Caco-2 (cell line): ENCODE measurements around the gene ESPL1. TPM values are rescaled to one million over a fixed set of nuclear protein-coding genes. Genes with fewer than 3 reads are reported as not detected.
A peak's percentile ranks its signal among the peaks of the same experiment; 100 is the strongest.

Experiments used
- BruUV-seq: library from RNA; stranded (reverse); fragments of 400-500 nt; replicated peaks from 2 replicates; lab custom pipeline; 2021; lab: Mats Ljungman, UMichigan
- CTCF ChIA-PET: fragments of 300-600 bp; sonication (Branson Sonifier 250); formaldehyde crosslinking; loops from one replicate; lab custom pipeline; 2022; ENCODE audit warnings: antibody characterized with exemption; lab: Charles Lee
- POLR2A ChIA-PET: fragments of 300-600 bp; sonication (Branson Sonifier 250); formaldehyde crosslinking; loops from one replicate; lab custom pipeline; 2022; ENCODE audit warnings: antibody characterized with exemption; lab: Charles Lee
- DNase-seq, 2 experiments: peaks; one replicate each; pipeline versions ENCODE4 v3.0.0 to v3.0.0-alpha.2; 2020 to 2022
- H3K27me3 ChIP-seq: replicated peaks from 2 replicates; pipeline ENCODE4 v1.6.0; 2011; ENCODE audit warnings: low read length; ENCODE audit not compliant: control insufficient read depth, insufficient read depth
- H3K36me3 ChIP-seq: 2 replicates; pipeline ENCODE4 v1.5.1; 2011; ENCODE audit warnings: low read length; ENCODE audit not compliant: control insufficient read depth, insufficient read depth
- H3K4me1 ChIP-seq: fragments of 250-450 bp; sonication (Bioruptor Pico); 2 replicates; pipeline ENCODE4 v1.5.1; 2020; ENCODE audit warnings: mild to moderate bottlenecking
- H3K4me3 ChIP-seq: 2 replicates; pipeline ENCODE4 v1.5.1; 2011; ENCODE audit warnings: low read depth, mild to moderate bottlenecking, control low read depth, low read length
- H3K9me3 ChIP-seq: fragments of 250-450 bp; sonication (Bioruptor Pico); 2 replicates; pipeline ENCODE4 v1.5.1; 2020; ENCODE audit warnings: mild to moderate bottlenecking, moderate library complexity
- H3K27ac Mint-ChIP-seq: one replicate; pipeline ENCODE4 v1.8.0; 2022; ENCODE audit warnings: mixed read lengths; ENCODE audit not compliant: unreplicated experiment
- H3K27me3 Mint-ChIP-seq: one replicate; pipeline ENCODE4 v1.8.0; 2022; ENCODE audit warnings: mixed read lengths; ENCODE audit not compliant: insufficient read depth, unreplicated experiment
- H3K36me3 Mint-ChIP-seq: one replicate; pipeline ENCODE4 v1.8.0; 2022; ENCODE audit warnings: mild to moderate bottlenecking, mixed read lengths; ENCODE audit not compliant: insufficient read depth, unreplicated experiment
- H3K4me1 Mint-ChIP-seq: one replicate; pipeline ENCODE4 v1.8.0; 2022; ENCODE audit warnings: low read depth, mixed read lengths; ENCODE audit not compliant: unreplicated experiment
- H3K4me3 Mint-ChIP-seq: one replicate; pipeline ENCODE4 v1.8.0; 2022; ENCODE audit warnings: mild to moderate bottlenecking, moderate library complexity, mixed read lengths; ENCODE audit not compliant: unreplicated experiment
- H3K9me3 Mint-ChIP-seq: one replicate; pipeline ENCODE4 v1.8.0; 2022; ENCODE audit warnings: mixed read lengths; ENCODE audit not compliant: unreplicated experiment
- intact Hi-C: fragments of 100-400 bp; cut with micrococcal nuclease; formaldehyde crosslinking; loops from one replicate; pipeline ENCODE4 v1.10.0; 2022; ENCODE audit not compliant: unreplicated experiment
- total RNA-seq: library from RNA; stranded (reverse); gene quantifications from 2 replicates; pipeline ENCODE4 v1.2.3, GENCODE V29; 2022
- TF ChIP-seq, protein P1 (sequence below), 2 experiments: fragments of 200-600 bp in 1 of 2; IDR thresholded peaks; 1 replicate in 1 of 2; 2 replicates in 1 of 2; pipeline versions ENCODE4 v1.5.1 to v1.8.0; 2011 to 2022; ENCODE audit warnings: antibody characterized with exemption in 1 of 2, control low read depth in 1 of 2, inconsistent platforms in 1 of 2, low read depth in 1 of 2, low read length in 1 of 2, mild to moderate bottlenecking in 1 of 2, moderate library complexity in 1 of 2; ENCODE audit not compliant: insufficient read depth in 1 of 2, severe bottlenecking in 1 of 2, unreplicated experiment in 1 of 2

The ESPL1 gene
- total RNA-seq, 1 experiment from 2014 or later = 32.3 TPM

DNA sequence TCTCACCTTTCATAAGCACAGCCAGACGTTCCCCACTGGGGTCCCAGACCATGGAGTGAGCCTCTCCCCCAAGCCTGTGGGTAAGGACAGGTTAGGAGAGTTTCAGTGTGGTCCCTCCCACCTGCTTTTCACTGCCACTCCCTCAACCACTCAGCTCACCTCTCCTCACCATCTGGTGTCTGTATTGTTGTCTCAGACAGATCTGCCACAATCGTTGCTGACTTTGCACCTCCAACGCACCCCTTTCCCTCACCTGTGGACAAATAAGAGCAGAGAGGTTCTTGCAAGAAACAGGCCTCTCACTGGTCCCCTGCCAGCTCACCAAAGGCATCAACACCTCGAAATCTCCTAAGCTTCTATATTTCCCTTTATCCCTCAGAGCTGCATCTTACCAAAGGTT is 40.2 kb downstream of the ESPL1 start:
- no TSS peak for BruUV-seq
- no peaks in the 10 kb centered on the region for H3K27me3 Mint-ChIP-seq
- Histone ChIP-seq H3K4me1 (no peaks in the 10 kb centered on the region), H3K9me3 (no peaks in the 10 kb centered on the region), H3K4me3 (no peak overlapping the region), H3K27me3 (no peaks in the 10 kb centered on the region), H3K36me3 (no peaks in the 10 kb centered on the region; the same call in none of the 2 replicates)
- no peak overlapping the region for H3K27ac Mint-ChIP-seq
- DNase-seq = no peak
- H3K36me3 Mint-ChIP-seq = peaks cover 19% of the 10 kb centered on the region
- intact Hi-C loops = no loop called here
- ChIA-PET CTCF (no interaction called here), POLR2A (interaction anchor here (0.6 kb wide), 1 partner anchor 87 kb away, joined by 13 read pairs; no protein-coding TSS in a partner anchor)
- no peaks in the 10 kb centered on the region for H3K9me3 Mint-ChIP-seq
- H3K4me1 Mint-ChIP-seq = no peaks in the 10 kb centered on the region
- TF ChIP-seq, protein P1, sequence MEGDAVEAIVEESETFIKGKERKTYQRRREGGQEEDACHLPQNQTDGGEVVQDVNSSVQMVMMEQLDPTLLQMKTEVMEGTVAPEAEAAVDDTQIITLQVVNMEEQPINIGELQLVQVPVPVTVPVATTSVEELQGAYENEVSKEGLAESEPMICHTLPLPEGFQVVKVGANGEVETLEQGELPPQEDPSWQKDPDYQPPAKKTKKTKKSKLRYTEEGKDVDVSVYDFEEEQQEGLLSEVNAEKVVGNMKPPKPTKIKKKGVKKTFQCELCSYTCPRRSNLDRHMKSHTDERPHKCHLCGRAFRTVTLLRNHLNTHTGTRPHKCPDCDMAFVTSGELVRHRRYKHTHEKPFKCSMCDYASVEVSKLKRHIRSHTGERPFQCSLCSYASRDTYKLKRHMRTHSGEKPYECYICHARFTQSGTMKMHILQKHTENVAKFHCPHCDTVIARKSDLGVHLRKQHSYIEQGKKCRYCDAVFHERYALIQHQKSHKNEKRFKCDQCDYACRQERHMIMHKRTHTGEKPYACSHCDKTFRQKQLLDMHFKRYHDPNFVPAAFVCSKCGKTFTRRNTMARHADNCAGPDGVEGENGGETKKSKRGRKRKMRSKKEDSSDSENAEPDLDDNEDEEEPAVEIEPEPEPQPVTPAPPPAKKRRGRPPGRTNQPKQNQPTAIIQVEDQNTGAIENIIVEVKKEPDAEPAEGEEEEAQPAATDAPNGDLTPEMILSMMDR (IDR thresholded peaks at IDR 0.05; ENCODE audit: insufficient read depth in 1 of 2, low read depth in 1 of 2, low read length in 1 of 2, severe bottlenecking in 1 of 2, unreplicated experiment in 1 of 2) = no peak
- H3K4me3 Mint-ChIP-seq = no peak overlapping the region

GRCh38 chr12:53313996-53314395 is 45.9 kb downstream of the ESPL1 start:
- Histone ChIP-seq H3K27me3 (no peaks in the 10 kb centered on the region), H3K9me3 (no peaks in the 10 kb centered on the region), H3K4me3 (no peak overlapping the region), H3K36me3 (no peaks in the 10 kb centered on the region; the same call in none of the 2 replicates), H3K4me1 (no peaks in the 10 kb centered on the region)
- no peak for DNase-seq
- ChIA-PET CTCF (no interaction called here), POLR2A (no interaction called here)
- no peak overlapping the region for H3K27ac Mint-ChIP-seq
- H3K4me3 Mint-ChIP-seq = no peak overlapping the region
- TF ChIP-seq, protein P1 (IDR thresholded peaks at IDR 0.05; ENCODE audit: insufficient read depth in 1 of 2, low read depth in 1 of 2, low read length in 1 of 2, severe bottlenecking in 1 of 2, unreplicated experiment in 1 of 2) = no peak
- peaks cover 27% of the 10 kb centered on the region for H3K36me3 Mint-ChIP-seq
- H3K4me1 Mint-ChIP-seq = no peaks in the 10 kb centered on the region
- intact Hi-C loops = no loop called here
- no peaks in the 10 kb centered on the region for H3K9me3 Mint-ChIP-seq
- no peaks in the 10 kb centered on the region for H3K27me3 Mint-ChIP-seq
- no TSS peak for BruUV-seq

- Mint-ChIP-seq H3K36me3 (peaks cover 30% of the 10 kb centered on the region), H3K27me3 (no peaks in the 10 kb centered on the region), H3K4me1 (peaks cover 13% of the 10 kb centered on the region), H3K27ac (peak overlapping the region; percentile 84), H3K9me3 (no peaks in the 10 kb centered on the region), H3K4me3 (peak overlapping the region; percentile 84)
- CTCF ChIA-PET = interaction anchor here (0.5 to 2.6 kb wide), 52 partner anchors 9 to 359 kb away, joined by 3 to 63 read pairs (median 5); partner anchors contain the start of genes ATP5MC2, ESPL1, MYG1 and NPFF
- intact Hi-C loops = loop anchor here (1.0 kb wide), 2 partner anchors 21 to 25 kb away; partner anchors contain the start of genes MYG1 and PFDN5
- TF ChIP-seq, protein P1 (IDR thresholded peaks at IDR 0.05; ENCODE audit: insufficient read depth in 1 of 2, low read depth in 1 of 2, low read length in 1 of 2, severe bottlenecking in 1 of 2, unreplicated experiment in 1 of 2) = no peak
- POLR2A ChIA-PET = interaction anchor here (0.5 to 1.8 kb wide), 15 partner anchors 21 to 242 kb away, joined by 3 to 20 read pairs (median 7); partner anchors contain the start of genes CSAD, MYG1, PFDN5 and SP1
- Histone ChIP-seq H3K27me3 (no peaks in the 10 kb centered on the region), H3K4me3 (peak overlapping the region; percentile 63), H3K4me1 (peaks cover 14% of the 10 kb centered on the region), H3K9me3 (no peaks in the 10 kb centered on the region), H3K36me3 (peaks cover 2% of the 10 kb centered on the region)
- BruUV-seq = TSS peak; percentile 85
- DNase-seq = no peak
Observed at GRCh38 chr12:53320352-53321195, 52.5 kb downstream of the ESPL1 start.
